Central memory CD8-positive, alpha-beta T cell (primary cell): ENCODE measurements around the gene VWA8.
"Not testable (repeated sequence)": the region's sequence is repeated elsewhere in the genome, so short reads cannot be mapped to it uniquely, and the experiment has no call there.

Source experiments
- ATAC-seq: fragments of 150-1000 bp; cut with Tn5 transposase; replicated peaks from 2 replicates; pipeline ENCODE4 v1.10.0; 2022; ENCODE audit warnings: mild to moderate bottlenecking, moderate FRiP score, moderate number of reproducible peaks; ENCODE audit not compliant: poor library complexity, severe bottlenecking; ENCODE audit errors: extremely low read depth
- DNase-seq, 2 donors: peaks; one replicate each; pipeline ENCODE4 v3.0.0; 2021; ENCODE audit warnings: low spot score in 2 of 2
- H3K27ac Mint-ChIP-seq: one replicate; pipeline ENCODE4 v1.8.0; 2022; ENCODE audit warnings: low read depth, mild to moderate bottlenecking, moderate library complexity, mixed read lengths
- H3K27me3 Mint-ChIP-seq: one replicate; pipeline ENCODE4 v1.8.0; 2022; ENCODE audit warnings: mixed read lengths
- H3K36me3 Mint-ChIP-seq: one replicate; pipeline ENCODE4 v1.8.0; 2022; ENCODE audit warnings: mild to moderate bottlenecking, moderate library complexity, mixed read lengths; ENCODE audit not compliant: insufficient read depth
- H3K4me1 Mint-ChIP-seq: one replicate; pipeline ENCODE4 v1.8.0; 2022; ENCODE audit warnings: mixed read lengths
- H3K4me3 Mint-ChIP-seq: one replicate; pipeline ENCODE4 v1.8.0; 2022; ENCODE audit warnings: mild to moderate bottlenecking, moderate library complexity, mixed read lengths
- H3K9me3 Mint-ChIP-seq: one replicate; pipeline ENCODE4 v1.8.0; 2022; ENCODE audit warnings: mixed read lengths

VWA8 gene

GRCh38 chr13:41765020-41765419 lies 195.9 kb downstream of the VWA8 start:
- DNase-seq = no peak
- Mint-ChIP-seq H3K36me3 (peaks cover 3% of the 10 kb centered on the region), H3K9me3 (no peaks in the 10 kb centered on the region), H3K27ac (no peak overlapping the region), H3K4me1 (peaks cover 13% of the 10 kb centered on the region), H3K27me3 (no peaks in the 10 kb centered on the region), H3K4me3 (no peak overlapping the region)
- ATAC-seq = no peak

- ATAC-seq (no peak), DNase-seq (no peak)
- Mint-ChIP-seq H3K4me3 (no peak overlapping the region), H3K36me3 (peaks cover 2% of the 10 kb centered on the region), H3K4me1 (peaks cover 13% of the 10 kb centered on the region), H3K9me3 (no peaks in the 10 kb centered on the region), H3K27me3 (no peaks in the 10 kb centered on the region), H3K27ac (no peak overlapping the region)
Measured at GRCh38 chr13:41764558-41764957, 196.4 kb downstream of the VWA8 start.

- peaks cover 13% of the 10 kb centered on the region for H3K4me1 Mint-ChIP-seq
- ATAC-seq = no peak
- no peak overlapping the region for H3K27ac Mint-ChIP-seq
- no peaks in the 10 kb centered on the region for H3K9me3 Mint-ChIP-seq
- H3K27me3 Mint-ChIP-seq = no peaks in the 10 kb centered on the region
- no peak overlapping the region for H3K4me3 Mint-ChIP-seq
- no peak for DNase-seq
- H3K36me3 Mint-ChIP-seq = peaks cover 2% of the 10 kb centered on the region
Measured at GRCh38 chr13:41763782-41764181, 197.1 kb downstream of the VWA8 start.

- DNase-seq = no peak
Measured at GRCh38 chr13:41762796-41763195, 198.1 kb downstream of the VWA8 start.

GRCh38 chr13:41756198-41756880 lies 204.6 kb downstream of the VWA8 start:
- H3K4me3 Mint-ChIP-seq = no peak overlapping the region
- H3K9me3 Mint-ChIP-seq = no peaks in the 10 kb centered on the region
- H3K27ac Mint-ChIP-seq = no peak overlapping the region
- H3K36me3 Mint-ChIP-seq = peaks cover 5% of the 10 kb centered on the region
- no peaks in the 10 kb centered on the region for H3K27me3 Mint-ChIP-seq
- H3K4me1 Mint-ChIP-seq = peaks cover 5% of the 10 kb centered on the region
- DNase-seq = no peak
- no peak for ATAC-seq

More at GRCh38 chr13:41762796-41763195, 198.1 kb downstream of the VWA8 start:
- Mint-ChIP-seq H3K27ac (no peak overlapping the region), H3K9me3 (no peaks in the 10 kb centered on the region), H3K27me3 (no peaks in the 10 kb centered on the region), H3K4me1 (peaks cover 13% of the 10 kb centered on the region), H3K36me3 (peaks cover 2% of the 10 kb centered on the region), H3K4me3 (no peak overlapping the region)
- ATAC-seq = no peak

GRCh38 chr13:41751734-41752445 lies 209.0 kb downstream of the VWA8 start:
- Mint-ChIP-seq H3K27ac (peak overlapping the region; percentile 0), H3K4me3 (no peak overlapping the region)
- ATAC-seq = no peak

GRCh38 chr13:41751277-41751676 lies 209.6 kb downstream of the VWA8 start:
- H3K27me3 Mint-ChIP-seq = no peaks in the 10 kb centered on the region
- H3K4me1 Mint-ChIP-seq = peaks cover 5% of the 10 kb centered on the region
- H3K36me3 Mint-ChIP-seq = peaks cover 11% of the 10 kb centered on the region
- H3K4me3 Mint-ChIP-seq = no peak overlapping the region
- no peak for ATAC-seq
- no peak overlapping the region for H3K27ac Mint-ChIP-seq
- peaks cover 5% of the 10 kb centered on the region for H3K9me3 Mint-ChIP-seq
- no peak for DNase-seq

More at GRCh38 chr13:41751734-41752445, 209.0 kb downstream of the VWA8 start:
- H3K9me3 Mint-ChIP-seq = peaks cover 5% of the 10 kb centered on the region
- H3K27me3 Mint-ChIP-seq = no peaks in the 10 kb centered on the region
- peaks cover 5% of the 10 kb centered on the region for H3K4me1 Mint-ChIP-seq
- H3K36me3 Mint-ChIP-seq = peaks cover 12% of the 10 kb centered on the region
- no peak for DNase-seq

GRCh38 chr13:41746259-41746658 lies 214.7 kb downstream of the VWA8 start:
- ATAC-seq = no peak
- H3K27ac Mint-ChIP-seq = no peak overlapping the region
- no peaks in the 10 kb centered on the region for H3K27me3 Mint-ChIP-seq
- peaks cover 5% of the 10 kb centered on the region for H3K9me3 Mint-ChIP-seq
- DNase-seq = no peak
- H3K4me1 Mint-ChIP-seq = no peaks in the 10 kb centered on the region
- H3K36me3 Mint-ChIP-seq = peaks cover 10% of the 10 kb centered on the region
- H3K4me3 Mint-ChIP-seq = no peak overlapping the region

GRCh38 chr13:41745496-41745895 lies 215.4 kb downstream of the VWA8 start:
- not testable (repeated sequence) for H3K4me3 Mint-ChIP-seq, DNase-seq, H3K9me3 Mint-ChIP-seq, ATAC-seq, H3K4me1 Mint-ChIP-seq, H3K27ac Mint-ChIP-seq, H3K27me3 Mint-ChIP-seq
- peaks cover 10% of the 10 kb centered on the region for H3K36me3 Mint-ChIP-seq

GRCh38 chr13:41742917-41743552 lies 217.9 kb downstream of the VWA8 start:
- DNase-seq = no peak
- Mint-ChIP-seq H3K27me3 (no peaks in the 10 kb centered on the region), H3K4me1 (no peaks in the 10 kb centered on the region)

GRCh38 chr13:41740479-41740878 lies 220.4 kb downstream of the VWA8 start:
- Mint-ChIP-seq H3K36me3 (peaks cover 3% of the 10 kb centered on the region), H3K9me3 (no peaks in the 10 kb centered on the region), H3K4me1 (no peaks in the 10 kb centered on the region), H3K27ac (no peak overlapping the region), H3K27me3 (no peaks in the 10 kb centered on the region), H3K4me3 (no peak overlapping the region)
- ATAC-seq (no peak), DNase-seq (no peak)

More at GRCh38 chr13:41742917-41743552, 217.9 kb downstream of the VWA8 start:
- Mint-ChIP-seq H3K36me3 (peaks cover 3% of the 10 kb centered on the region), H3K9me3 (no peaks in the 10 kb centered on the region), H3K4me3 (no peak overlapping the region), H3K27ac (no peak overlapping the region)
- ATAC-seq = no peak

GRCh38 chr13:41722684-41723535 lies 238.0 kb downstream of the VWA8 start:
- no peak for DNase-seq
- Mint-ChIP-seq H3K9me3 (no peaks in the 10 kb centered on the region), H3K36me3 (peaks cover 15% of the 10 kb centered on the region), H3K4me1 (no peaks in the 10 kb centered on the region), H3K27me3 (no peaks in the 10 kb centered on the region), H3K4me3 (no peak overlapping the region), H3K27ac (no peak overlapping the region)
- ATAC-seq = no peak
